GM12872 (cell line): ENCODE data around the gene LAMTOR2.

Experiments used
- CTCF ChIP-seq: IDR thresholded peaks from 3 replicates; pipeline ENCODE4 v1.5.1; 2011; ENCODE audit warnings: low read depth, mild to moderate bottlenecking, low read length, moderate library complexity; ENCODE audit not compliant: insufficient read depth

Gene LAMTOR2

GRCh38 chr1:156055281-156056048, 883 bp downstream of the LAMTOR2 start:
- no peak for TF ChIP-seq CTCF

GRCh38 chr1:156056326-156056849, 1.8 kb downstream of the LAMTOR2 start:
- no peak for TF ChIP-seq CTCF

- TF ChIP-seq CTCF, result no peak
Observed at GRCh38 chr1:156060937-156061636, 6.5 kb downstream of the LAMTOR2 start, which contains the start of gene RAB25. Gene RAB25, plus strand, starts transcription at chr1:156061160. Its CDS starts 241 bp downstream, at chr1:156061401.

GRCh38 chr1:156062189-156062588, 7.6 kb downstream of the LAMTOR2 start:
- no peak for TF ChIP-seq CTCF

- no peak for TF ChIP-seq CTCF
Observed at GRCh38 chr1:156063997-156064285, 9.4 kb downstream of the LAMTOR2 start.

- no peak for TF ChIP-seq CTCF
Observed at GRCh38 chr1:156064615-156065014, 10.0 kb downstream of the LAMTOR2 start.

- no peak for TF ChIP-seq CTCF
Observed at GRCh38 chr1:156065212-156065611, 10.6 kb downstream of the LAMTOR2 start.
